ENCODE results near the gene ZNF584. TPM values are rescaled to one million over a fixed set of nuclear protein-coding genes. Genes with fewer than 3 reads are reported as not detected.

Gene ZNF584
- total and polyA plus RNA-seq, 10 of the 15 experiments (the other 5 are each of a cell fraction or from before 2014, with no cell fraction given) = 2.0 to 10.7 (median 6.3) TPM

GRCh38 chr19:58440556-58440955 lies 32.1 kb downstream of the ZNF584 start:
- DNase-seq (ENCODE audit: low read depth, low spot score) (no peak), FAIRE-seq (no peak), ATAC-seq (no peak)
- Histone ChIP-seq H3K79me2 (ENCODE audit: control insufficient read depth, insufficient read depth, low read length) (peaks cover 4% of the 10 kb centered on the region), H3K4me1 (ENCODE audit: control insufficient read depth, insufficient read depth, low read length) (peaks cover 6% of the 10 kb centered on the region; the same call in 1 of the 2 replicates), H3K9me3 (replicated peaks; ENCODE audit: control insufficient read depth, insufficient read depth, low read length) (peaks cover 27% of the 10 kb centered on the region; the same call in 2 of the 3 replicates), H3K27ac (ENCODE audit: control insufficient read depth, insufficient read depth) (peak overlapping the region; percentile 38; the same call in 1 of the 2 replicates), H3K4me3 (peak overlapping the region; percentile 47; the same call in 1 of the 2 replicates), H3K27me3 (replicated peaks in 1 of 2; ENCODE audit: control insufficient read depth in 2 of 2, insufficient read depth in 2 of 2, low read length in 1 of 2) (no peaks in the 10 kb centered on the region), H3K36me3 (ENCODE audit: control insufficient read depth in 2 of 2, insufficient read depth in 2 of 2, low read length in 1 of 2) (no peaks in the 10 kb centered on the region), H3K9ac (ENCODE audit: control insufficient read depth, insufficient read depth, low read length) (no peak overlapping the region), H2AFZ (ENCODE audit: control insufficient read depth, low read depth, low read length) (peak overlapping the region; percentile 88), H4K20me1 (ENCODE audit: control insufficient read depth, insufficient read depth) (no peaks in the 10 kb centered on the region), H3K4me2 (ENCODE audit: control insufficient read depth, insufficient read depth) (peak overlapping the region; percentile 92)
- ChIA-PET POLR2A (interaction anchor here (1.0 kb wide), 1 partner anchor 11 kb away, joined by 3 read pairs; the partner anchor contains the start of gene ZNF324B), RAD21 (ENCODE audit: unreplicated experiment) (interaction anchor here (1.0 kb wide), 1 partner anchor 11 kb away, joined by 4 read pairs; the partner anchor contains the start of gene ZNF324B), CTCF (no interaction called here), SMC1A (ENCODE audit: uncharacterized antibody, unreplicated experiment) (interaction anchor here (0.9 kb wide), 1 partner anchor 10 kb away, joined by 3 read pairs; the partner anchor contains the start of gene ZNF324B)
- in situ Hi-C loops (cut with MboI) (no loop called here), intact Hi-C loops (cut with micrococcal nuclease; ENCODE audit: unreplicated experiment) (no loop called here)
- TF ChIP-seq, protein P1, sequence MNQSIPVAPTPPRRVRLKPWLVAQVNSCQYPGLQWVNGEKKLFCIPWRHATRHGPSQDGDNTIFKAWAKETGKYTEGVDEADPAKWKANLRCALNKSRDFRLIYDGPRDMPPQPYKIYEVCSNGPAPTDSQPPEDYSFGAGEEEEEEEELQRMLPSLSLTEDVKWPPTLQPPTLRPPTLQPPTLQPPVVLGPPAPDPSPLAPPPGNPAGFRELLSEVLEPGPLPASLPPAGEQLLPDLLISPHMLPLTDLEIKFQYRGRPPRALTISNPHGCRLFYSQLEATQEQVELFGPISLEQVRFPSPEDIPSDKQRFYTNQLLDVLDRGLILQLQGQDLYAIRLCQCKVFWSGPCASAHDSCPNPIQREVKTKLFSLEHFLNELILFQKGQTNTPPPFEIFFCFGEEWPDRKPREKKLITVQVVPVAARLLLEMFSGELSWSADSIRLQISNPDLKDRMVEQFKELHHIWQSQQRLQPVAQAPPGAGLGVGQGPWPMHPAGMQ (IDR thresholded peaks at IDR 0.05; ENCODE audit: borderline replicate concordance) = no peak
- no peak for TF ChIP-seq ZNF592 (IDR thresholded peaks at IDR 0.05)
- no peak for TF ChIP-seq CREM (IDR thresholded peaks at IDR 0.05; ENCODE audit: low read depth)
- TF ChIP-seq USF2 (IDR thresholded peaks at IDR 0.05; ENCODE audit: borderline replicate concordance, low read depth, low read length) = no peak
- TF ChIP-seq, protein P2, sequence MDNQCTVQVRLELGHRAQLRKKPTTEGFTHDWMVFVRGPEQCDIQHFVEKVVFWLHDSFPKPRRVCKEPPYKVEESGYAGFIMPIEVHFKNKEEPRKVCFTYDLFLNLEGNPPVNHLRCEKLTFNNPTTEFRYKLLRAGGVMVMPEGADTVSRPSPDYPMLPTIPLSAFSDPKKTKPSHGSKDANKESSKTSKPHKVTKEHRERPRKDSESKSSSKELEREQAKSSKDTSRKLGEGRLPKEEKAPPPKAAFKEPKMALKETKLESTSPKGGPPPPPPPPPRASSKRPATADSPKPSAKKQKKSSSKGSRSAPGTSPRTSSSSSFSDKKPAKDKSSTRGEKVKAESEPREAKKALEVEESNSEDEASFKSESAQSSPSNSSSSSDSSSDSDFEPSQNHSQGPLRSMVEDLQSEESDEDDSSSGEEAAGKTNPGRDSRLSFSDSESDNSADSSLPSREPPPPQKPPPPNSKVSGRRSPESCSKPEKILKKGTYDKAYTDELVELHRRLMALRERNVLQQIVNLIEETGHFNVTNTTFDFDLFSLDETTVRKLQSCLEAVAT (IDR thresholded peaks at IDR 0.05) = peak; percentile 14
- BruUV-seq (replicated peaks) = no TSS peak
- 83% methylated on average over 22 of the region's 31 CpGs for WGBS (ENCODE audit: insufficient coverage, insufficient replicate concordance, low lambda C conversion rate, missing lambda C conversion rate)
